ENCODE results near the gene HTR3E.
A peak's percentile ranks its signal among the peaks of the same experiment; 100 is the strongest.
"Not testable (repeated sequence)": the region's sequence is repeated elsewhere in the genome, so short reads cannot be mapped to it uniquely, and the experiment has no call there.

HTR3E gene

DNA sequence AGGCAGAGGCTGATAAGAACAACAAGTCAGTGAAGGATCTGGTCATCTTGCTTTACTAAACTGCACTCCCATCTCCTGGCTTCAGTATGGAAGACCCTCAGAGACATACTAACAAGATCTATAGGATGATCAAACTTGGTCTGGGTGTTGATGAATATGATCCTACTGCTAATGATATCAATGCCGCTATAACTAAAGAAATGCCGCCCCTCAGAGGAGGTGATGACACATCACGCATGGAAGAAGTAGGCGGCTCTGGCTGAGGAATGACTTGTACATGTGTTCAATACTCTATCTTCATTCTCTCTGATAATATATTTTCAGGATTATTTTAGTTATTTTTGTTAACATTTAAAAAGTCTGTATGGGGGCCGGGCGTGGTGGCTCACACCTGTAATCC, 20.8 kb downstream of the HTR3E start:
- peak in 2 of 3 experiments; percentile 18 to 60 for DNase-seq

DNA sequence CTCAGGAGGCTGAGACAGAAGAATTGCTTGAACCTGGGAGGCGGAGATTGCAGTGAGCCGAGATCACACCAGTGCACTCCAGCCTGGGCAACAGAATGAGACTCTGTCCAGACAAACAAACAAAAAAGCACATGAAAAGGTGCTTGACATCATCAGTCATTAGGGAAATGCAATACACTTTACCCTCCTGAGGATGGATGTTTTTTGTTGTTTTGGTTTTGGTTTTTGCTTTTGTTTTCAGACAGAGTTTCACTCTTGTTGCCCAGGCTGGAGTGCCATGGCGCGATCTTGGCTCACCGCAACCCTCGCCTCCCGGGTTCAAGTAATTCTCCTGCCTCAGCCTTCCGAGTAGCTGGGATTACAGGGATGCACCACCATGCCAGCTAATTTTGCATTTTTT, 24.2 kb downstream of the HTR3E start:
- DNase-seq, result not testable (repeated sequence)

- DNase-seq, result no peak
Observed at GRCh38 chr3:184126006-184126405, 29.1 kb downstream of the HTR3E start.

GRCh38 chr3:184129012-184129411, 32.1 kb downstream of the HTR3E start:
- peak; percentile 21 to 40 (median 34) for DNase-seq

DNA sequence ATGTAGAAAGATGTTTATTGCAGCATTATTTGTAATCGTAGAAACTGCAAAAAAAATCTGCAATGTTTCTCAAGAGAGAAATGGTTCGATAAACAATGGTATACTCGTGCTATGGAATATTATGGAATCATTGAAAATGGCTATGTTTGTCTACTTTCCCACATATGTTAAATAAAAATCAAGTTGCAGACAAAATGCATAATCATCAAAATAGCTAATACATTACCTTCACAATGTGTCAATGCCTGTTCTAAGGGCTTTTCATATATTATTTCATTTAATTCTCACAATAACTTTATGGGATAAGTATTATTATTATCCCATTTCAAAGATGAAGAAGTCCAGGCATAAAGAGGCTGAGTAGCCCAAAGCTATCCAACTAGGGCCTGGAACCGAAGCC, 36.1 kb downstream of the HTR3E start:
- DNase-seq, result no peak

DNA sequence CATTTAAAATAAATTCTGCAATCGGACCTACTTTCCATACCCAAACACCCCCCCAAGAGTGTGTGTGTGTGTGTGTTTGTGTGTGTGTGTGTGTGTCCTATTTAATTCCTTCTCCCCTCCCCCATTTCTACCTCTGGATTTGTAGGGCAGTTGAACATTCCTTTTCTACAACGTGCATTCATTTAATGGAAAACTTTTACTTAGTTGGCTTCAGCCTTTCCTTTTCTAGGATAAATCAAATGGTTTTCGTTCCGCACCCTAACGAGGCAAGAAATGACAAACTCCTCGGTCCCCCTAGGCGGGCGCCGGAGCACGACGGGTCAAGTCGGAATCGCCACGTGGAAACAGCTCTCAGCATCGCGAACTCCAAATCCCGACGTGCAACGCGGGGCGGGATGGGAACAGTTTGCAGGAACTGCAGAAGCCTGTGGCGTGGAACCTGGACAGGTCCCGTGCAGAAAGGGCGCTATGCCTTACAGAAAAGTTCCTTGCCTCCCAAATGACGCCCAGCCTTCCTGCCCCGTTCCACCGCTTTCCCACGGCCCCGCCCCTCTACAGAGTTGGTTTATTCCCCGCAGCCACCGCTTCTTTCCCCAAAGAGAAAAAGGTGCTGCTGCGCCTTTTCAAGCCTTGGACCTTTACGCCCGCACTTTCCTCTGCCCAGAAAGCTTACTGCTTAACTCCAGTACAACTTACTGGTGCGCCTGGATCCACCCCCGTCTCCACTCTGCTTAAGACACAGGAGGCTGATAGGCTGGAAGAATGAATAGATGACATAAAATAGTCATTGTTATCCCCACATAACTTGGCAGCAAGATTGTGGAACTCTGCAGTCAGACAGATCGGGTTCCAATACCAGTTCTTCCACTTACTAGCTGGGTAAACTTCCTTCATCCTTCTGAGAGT, 37.2 kb downstream of the HTR3E start:
- peak; percentile 75 to 91 (median 86) for DNase-seq

DNA sequence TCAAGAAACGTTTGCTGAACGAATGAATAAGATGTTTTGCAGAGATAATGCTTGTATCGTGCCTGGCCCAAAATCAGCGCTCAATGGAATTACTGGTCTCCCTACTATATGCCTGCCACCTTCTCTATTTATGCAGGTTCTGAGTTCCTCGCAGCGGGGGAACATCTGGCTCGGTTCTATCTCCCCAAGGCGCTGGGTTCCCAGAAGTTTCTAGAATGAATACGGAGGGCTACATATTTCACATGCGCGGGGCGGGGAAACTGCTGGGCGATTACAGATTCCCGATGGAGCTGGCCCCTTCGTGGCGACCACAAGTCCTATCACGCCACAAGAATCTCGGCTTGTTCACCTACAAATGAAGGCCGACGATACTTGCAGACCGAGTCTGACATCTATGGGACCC, 37.9 kb downstream of the HTR3E start:
- DNase-seq, result no peak

DNA sequence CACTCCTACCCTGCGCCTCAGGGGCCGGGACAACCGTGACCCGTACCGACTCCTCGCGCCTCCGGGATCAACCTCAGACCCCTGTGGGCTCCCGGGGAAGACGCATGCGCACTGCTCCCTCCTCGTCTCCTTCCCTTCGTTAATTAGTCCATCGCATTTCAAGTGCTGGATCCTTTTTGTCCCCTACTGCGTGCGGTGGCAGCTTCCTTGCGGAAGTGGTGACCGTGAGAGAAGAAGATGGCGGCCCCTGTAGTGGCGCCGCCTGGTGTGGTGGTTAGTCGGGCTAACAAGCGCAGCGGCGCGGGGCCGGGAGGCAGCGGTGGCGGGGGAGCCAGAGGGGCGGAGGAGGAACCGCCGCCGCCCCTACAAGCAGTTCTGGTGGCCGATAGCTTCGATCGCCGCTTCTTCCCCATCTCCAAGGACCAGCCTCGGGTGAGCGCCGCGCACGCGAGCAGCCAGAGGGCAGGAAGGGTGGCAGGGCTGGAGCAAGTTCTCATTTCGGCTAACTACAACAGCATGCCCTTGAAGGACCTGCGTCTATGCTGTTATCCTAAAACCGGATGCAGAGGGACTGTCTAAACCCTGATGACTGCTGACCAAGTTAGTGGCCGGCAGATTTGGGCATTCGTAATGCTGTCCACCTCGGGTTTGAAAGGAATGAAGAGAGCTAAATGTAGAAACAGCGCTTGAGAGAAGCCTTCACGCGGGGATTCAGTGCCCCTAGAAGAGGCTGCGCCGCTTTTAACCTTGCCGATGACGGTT, 38.5 kb downstream of the HTR3E start, which contains the start of gene EIF2B5:
EIF2B5 (plus strand) TSS at position 210 of the 762 bp plus-strand sequence; CDS start at position 238, 28 bp downstream.
- peak; percentile 95 to 99 (median 99) for DNase-seq

GRCh38 chr3:184135911-184136260, 39.0 kb downstream of the HTR3E start:
- no peak for DNase-seq

- DNase-seq, result no peak
Observed at GRCh38 chr3:184140436-184140835, 43.6 kb downstream of the HTR3E start.

- DNase-seq, result no peak
Observed at GRCh38 chr3:184142199-184142598, 45.3 kb downstream of the HTR3E start.

- DNase-seq, result no peak
Observed at GRCh38 chr3:184143327-184143726, 46.5 kb downstream of the HTR3E start.

DNA sequence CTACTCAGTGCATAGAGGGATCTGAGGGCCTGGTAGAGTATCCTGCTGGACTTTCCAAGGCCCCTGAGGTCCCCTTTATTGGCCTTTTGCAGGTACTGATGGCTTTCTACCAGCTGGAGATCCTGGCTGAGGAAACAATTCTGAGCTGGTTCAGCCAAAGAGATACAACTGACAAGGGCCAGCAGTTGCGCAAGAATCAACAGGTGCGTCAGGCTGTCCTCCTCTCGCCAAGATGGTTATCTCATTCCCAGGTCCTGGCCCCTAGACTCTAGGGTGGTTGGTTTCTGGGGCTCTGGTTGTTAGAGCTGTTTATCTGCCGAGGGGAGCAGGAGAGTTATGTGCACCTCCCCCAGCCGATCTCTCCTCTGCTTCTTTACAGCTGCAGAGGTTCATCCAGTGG, 47.6 kb downstream of the HTR3E start:
- DNase-seq, result no peak

DNA sequence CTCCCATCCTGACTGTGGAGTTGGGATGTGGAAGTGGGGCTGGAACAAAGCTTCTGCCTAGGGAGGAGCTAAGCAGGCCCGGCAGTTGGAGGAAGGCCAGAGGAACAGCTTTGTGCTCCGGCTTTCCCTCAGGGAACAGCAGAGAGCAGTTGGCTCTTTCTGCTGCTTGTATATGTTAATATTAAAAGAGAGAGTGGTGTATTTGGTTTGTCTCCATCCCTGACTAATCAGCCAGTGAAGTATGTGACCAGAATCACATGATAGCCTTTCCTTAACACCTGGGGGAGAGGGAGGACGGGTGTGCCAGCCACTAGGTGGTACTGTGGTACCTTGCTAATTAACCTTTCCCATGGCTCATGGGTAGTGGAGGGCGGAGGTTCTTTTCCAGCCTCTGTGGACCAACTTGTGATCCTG, 48.3 kb downstream of the HTR3E start:
- peak in 2 of 3 experiments; percentile 49 to 79 for DNase-seq

DNA sequence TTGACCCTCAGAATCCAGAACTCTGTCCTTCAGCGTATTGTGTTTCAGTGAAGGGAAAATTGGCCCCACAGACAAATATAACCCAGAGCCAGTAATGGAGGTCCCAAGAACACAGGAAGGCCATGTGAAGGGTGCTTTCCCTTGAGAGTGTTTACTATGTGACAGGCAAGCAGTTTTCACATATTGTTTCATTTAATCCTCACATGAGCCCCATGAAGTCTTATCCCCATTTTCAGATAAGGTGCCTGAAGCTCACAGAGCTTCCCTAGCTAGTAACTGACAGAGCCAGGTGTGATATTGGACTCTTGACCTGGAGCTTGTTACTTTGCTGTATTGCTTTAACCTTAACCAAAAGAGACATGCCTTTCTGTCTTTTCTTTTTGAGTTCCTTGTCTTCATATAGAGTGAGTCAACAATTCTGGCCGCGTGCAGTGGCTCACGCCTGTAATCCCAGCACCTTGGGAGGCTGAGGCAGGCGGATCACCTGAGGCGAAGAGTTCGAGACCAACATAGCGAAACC, 48.9 kb downstream of the HTR3E start:
- DNase-seq, result no peak

GRCh38 chr3:184148076-184148475, 51.2 kb downstream of the HTR3E start:
- DNase-seq, result no peak

DNA sequence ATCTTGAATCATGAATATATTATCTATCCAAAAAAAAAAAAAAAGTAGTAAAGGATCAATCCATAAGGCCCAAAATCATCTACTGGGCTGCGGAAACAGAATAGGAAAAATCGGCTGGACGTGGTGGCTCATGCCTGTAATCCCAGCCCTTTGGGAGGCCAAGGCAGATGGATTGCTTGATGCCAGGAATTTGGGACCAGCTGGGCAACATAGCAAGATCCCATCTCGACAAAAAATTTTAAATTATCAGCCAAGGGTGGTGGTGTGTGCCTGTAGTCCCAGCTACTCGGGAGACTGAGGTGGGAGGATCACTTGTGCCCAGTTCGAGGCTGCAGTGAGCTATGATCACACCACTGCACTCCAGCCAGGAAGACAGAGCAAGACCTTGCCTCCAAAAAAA, 52.3 kb downstream of the HTR3E start:
- no peak for DNase-seq

- peak in 1 of 3 experiments; percentile 13 for DNase-seq
Observed at GRCh38 chr3:184149770-184150169, 52.9 kb downstream of the HTR3E start.

DNA sequence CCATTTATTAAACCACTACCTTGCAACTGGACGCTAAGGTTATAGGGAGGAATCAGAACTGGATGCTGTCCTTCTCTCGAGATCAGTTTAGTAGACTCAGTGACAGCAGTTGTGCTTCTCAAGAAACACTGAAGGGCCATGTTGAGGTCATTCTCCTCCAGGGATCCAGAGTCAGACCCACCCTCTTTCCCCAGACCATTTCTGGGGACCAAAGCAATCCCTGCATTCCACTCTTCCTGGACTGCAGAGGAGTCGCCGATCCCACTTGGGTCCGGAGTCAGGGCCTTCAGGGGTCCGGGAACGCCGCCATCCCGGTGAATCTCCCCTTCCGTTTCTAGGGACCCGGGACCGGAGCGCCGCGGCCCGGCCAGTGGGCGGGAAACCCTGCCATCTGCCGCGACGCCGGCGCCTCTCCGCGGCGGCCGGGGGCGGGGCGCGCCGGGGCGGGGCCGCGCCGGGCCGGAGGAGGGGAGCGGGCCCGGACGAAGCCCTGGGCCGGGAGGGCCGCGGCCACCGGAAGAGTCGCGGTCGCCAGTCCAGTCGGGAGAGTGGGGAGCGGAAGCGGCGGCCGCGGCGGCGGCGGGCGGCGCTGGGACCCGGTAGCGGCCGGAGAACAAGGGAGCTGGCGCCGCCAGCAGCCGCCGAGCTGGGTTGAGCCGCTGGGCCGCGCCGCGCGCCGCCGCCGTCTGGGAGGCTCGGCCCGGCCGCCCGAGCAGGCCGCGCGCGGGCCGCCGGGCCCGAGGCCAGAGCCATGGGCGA, 58.2 kb downstream of the HTR3E start, which contains the start of gene DVL3:
DVL3 (plus strand) TSS at position 493 of the 759 bp plus-strand sequence; CDS start at position 752, 259 bp downstream.
- DNase-seq, result peak; percentile 51 to 92 (median 91)

DNA sequence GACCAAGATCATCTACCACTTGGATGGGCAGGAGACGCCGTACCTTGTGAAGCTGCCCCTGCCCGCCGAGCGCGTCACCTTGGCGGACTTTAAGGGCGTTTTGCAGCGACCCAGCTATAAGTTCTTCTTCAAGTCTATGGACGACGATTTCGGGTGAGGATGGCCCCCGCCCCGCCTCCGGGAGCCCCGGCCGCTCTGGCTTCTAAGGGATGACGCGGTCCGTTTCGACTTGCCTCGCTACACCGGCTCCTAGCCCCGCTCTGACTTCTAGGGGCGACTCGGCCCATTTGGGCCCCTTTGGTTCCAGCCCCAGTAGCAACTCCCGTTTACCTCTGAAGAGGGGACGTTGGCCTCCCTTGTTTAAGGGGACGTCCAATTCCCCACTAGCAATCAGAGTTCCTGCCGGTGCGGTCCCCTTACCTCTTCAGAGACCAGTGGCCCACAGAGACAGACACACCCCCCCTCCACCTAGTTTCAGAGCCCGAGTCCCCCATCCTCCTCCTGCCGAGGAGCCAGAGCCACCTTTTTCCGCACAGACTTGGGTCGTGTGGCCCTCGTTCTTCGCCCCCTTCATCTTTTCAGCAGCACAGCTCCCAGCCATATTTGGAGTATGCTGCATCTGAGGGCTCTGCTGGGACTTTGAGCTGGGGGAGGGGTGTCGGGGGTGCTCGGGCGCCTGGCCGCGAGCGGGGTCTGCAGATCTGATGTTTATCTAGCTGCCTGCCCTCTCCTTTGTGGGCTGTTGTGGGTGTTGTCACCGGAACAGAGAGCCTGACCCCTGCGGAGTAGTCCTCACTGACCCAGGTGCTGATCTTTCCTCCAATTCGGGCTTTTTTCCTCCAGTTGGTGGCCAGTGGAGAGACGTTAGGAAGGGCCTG, 59.0 kb downstream of the HTR3E start:
- peak in 2 of 3 experiments; percentile 77 to 78 for DNase-seq

DNA sequence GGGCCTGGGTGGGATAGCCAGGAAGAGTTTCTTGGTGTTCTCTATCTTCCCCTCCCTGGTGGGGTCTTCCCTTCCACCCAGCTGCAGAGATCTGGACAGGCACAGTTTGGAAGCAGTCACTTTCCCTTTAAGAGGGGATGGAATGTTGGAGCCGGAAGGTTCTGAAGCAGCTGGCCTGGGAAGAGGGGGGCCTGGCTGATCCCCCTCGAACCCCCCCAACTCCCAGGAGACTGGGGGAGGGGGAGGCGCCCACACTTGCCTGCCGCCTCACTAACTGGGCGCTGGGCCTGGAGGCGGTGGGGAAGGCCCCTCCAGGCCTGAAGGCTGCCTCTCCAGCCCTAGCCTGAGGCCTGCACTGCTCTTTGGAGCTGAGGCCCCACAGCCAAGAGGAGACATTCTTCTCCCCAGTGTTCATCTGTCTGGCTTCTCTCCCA, 59.7 kb downstream of the HTR3E start:
- DNase-seq, result peak in 2 of 3 experiments; percentile 64 to 70
